T-helper 17 cell (primary cell): ENCODE results near the gene ABCD3. TPM values are rescaled to one million over a fixed set of nuclear protein-coding genes. Genes with fewer than 3 reads are reported as not detected.
A peak's percentile ranks its signal among the peaks of the same experiment; 100 is the strongest.
"Not testable (repeated sequence)": the region's sequence is repeated elsewhere in the genome, so short reads cannot be mapped to it uniquely, and the experiment has no call there.

Experiments
- ATAC-seq: fragments of 150-1000 bp; cut with Tn5 transposase; 2 replicates; pipeline ENCODE4 v1.10.0; 2021; ENCODE audit warnings: mild to moderate bottlenecking, moderate library complexity
- DNase-seq, 3 donors: peaks; one replicate each; pipeline versions ENCODE4 v3.0.0 to v3.0.0-alpha.2; 2020 to 2021
- H3K9me3 ChIP-seq: one replicate; pipeline ENCODE4 v1.7.0; 2013; ENCODE audit warnings: low read length, mild to moderate bottlenecking; ENCODE audit not compliant: control insufficient read depth, poor library complexity, severe bottlenecking
- H3K27ac Mint-ChIP-seq: one replicate; pipeline ENCODE4 v1.8.0; 2022; ENCODE audit warnings: mild to moderate bottlenecking, moderate library complexity, mixed read lengths
- H3K27me3 Mint-ChIP-seq: one replicate; pipeline ENCODE4 v1.8.0; 2022; ENCODE audit warnings: mixed read lengths
- H3K36me3 Mint-ChIP-seq: one replicate; pipeline ENCODE4 v1.8.0; 2022; ENCODE audit warnings: low read depth, mixed read lengths
- H3K4me1 Mint-ChIP-seq: one replicate; pipeline ENCODE4 v1.8.0; 2022; ENCODE audit warnings: mild to moderate bottlenecking, mixed read lengths
- H3K4me3 Mint-ChIP-seq: one replicate; pipeline ENCODE4 v1.8.0; 2022; ENCODE audit warnings: mild to moderate bottlenecking, moderate library complexity, mixed read lengths
- total RNA-seq, 4 donors: library from RNA in 2 of 4; stranded (reverse) in 2 of 4; gene quantifications; one replicate each; pipeline ENCODE4 v1.2.3 and lab custom pipeline; 2022 to 2026

The ABCD3 gene
- total RNA-seq, 2 donors from 2014 or later = 17.1 to 18.1 TPM

DNA sequence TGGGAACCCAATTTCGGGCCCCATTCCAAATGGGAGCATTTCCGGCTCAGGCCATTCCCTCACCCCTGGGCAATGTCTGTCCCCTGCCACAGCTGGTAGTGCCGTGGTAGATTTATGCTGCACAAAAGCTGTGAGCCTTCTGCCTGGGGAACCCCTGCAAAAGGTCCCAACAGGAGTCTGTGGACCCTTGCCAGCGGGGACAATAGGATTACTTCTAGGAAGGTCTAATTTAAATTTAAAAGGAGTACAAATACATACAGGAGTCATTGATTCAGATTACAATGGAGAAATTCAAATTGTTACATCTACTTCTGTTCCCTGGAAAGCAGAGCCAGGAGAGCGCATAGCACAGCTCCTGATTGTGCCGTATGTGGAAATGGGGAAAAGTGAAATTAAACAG is 28.0 kb downstream of the ABCD3 start:
- not testable (repeated sequence) for DNase-seq, H3K36me3 Mint-ChIP-seq, H3K27ac Mint-ChIP-seq, H3K27me3 Mint-ChIP-seq, H3K4me1 Mint-ChIP-seq, ATAC-seq, H3K4me3 Mint-ChIP-seq
- peaks cover 12% of the 10 kb centered on the region for H3K9me3 ChIP-seq

DNA sequence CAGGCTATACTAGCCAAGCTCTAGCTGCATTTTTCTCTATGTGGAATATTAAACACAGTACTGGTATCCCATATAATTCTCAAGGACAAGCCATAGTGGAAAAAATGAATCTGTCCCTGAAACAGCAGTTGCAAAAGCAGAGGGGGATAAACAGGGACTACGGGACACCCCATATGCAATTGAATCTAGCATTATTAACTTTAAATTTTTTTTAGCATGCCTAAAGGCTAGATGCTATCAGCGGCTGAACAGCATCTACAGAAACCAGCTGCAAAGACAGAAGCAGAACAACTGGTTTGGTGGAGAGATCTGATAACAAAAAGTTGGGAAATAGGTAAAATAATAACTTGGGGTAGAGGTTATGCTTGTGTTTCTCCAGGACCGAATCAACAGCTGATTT is 30.6 kb downstream of the ABCD3 start:
- not testable (repeated sequence) for H3K27ac Mint-ChIP-seq, DNase-seq, H3K27me3 Mint-ChIP-seq, H3K36me3 Mint-ChIP-seq, H3K4me1 Mint-ChIP-seq, H3K4me3 Mint-ChIP-seq, ATAC-seq
- peaks cover 13% of the 10 kb centered on the region for H3K9me3 ChIP-seq

- Mint-ChIP-seq H3K27me3 (no peaks in the 10 kb centered on the region), H3K27ac (no peak overlapping the region), H3K4me1 (peaks cover 9% of the 10 kb centered on the region), H3K36me3 (peaks cover 15% of the 10 kb centered on the region), H3K4me3 (no peak overlapping the region)
- no peaks in the 10 kb centered on the region for H3K9me3 ChIP-seq
- DNase-seq (no peak), ATAC-seq (no peak)
Observed at GRCh38 chr1:94456736-94457135, 38.5 kb downstream of the ABCD3 start.

GRCh38 chr1:94462606-94463005 is 44.4 kb downstream of the ABCD3 start:
- Mint-ChIP-seq H3K27me3 (no peaks in the 10 kb centered on the region), H3K4me1 (peaks cover 7% of the 10 kb centered on the region), H3K27ac (no peak overlapping the region), H3K36me3 (peaks cover 10% of the 10 kb centered on the region), H3K4me3 (no peak overlapping the region)
- ATAC-seq (no peak), DNase-seq (no peak)
- no peaks in the 10 kb centered on the region for H3K9me3 ChIP-seq

DNA sequence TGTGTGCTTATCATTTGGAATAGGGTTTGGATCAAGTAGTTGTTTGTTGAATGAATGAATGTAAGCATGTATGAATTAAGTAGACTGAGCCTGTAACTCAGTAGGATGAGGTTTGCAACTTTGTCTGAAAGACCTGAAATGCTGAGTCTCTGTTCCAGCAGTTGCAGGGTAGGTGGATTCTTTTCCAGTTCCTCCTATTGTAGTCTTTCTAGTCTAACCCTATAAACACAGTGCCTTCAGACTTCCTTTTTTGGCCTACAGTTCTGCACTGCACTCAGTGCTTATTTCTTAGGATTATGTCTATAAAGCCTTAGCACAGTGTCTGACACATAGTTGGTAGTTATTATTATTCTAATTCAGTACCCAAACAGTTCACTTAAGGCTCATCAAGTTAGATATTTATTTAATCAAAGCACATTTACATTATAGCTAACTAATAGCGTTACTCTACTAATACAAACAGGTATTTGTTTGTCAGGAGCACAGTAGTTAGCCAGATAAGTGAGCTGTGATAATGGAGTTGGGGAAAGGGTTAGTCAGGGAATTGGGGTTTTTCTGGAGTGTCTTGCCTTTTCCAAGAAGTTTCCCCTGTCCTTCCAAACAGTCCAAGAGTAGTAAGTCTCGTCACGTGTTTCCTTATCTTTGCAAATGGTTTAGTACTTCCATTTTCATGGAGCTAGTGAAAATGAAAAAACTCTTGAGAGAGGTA is 45.0 kb downstream of the ABCD3 start:
- ATAC-seq (no peak), DNase-seq (no peak)
- Mint-ChIP-seq H3K27me3 (no peaks in the 10 kb centered on the region), H3K4me3 (no peak overlapping the region), H3K36me3 (peaks cover 10% of the 10 kb centered on the region), H3K27ac (no peak overlapping the region), H3K4me1 (peaks cover 7% of the 10 kb centered on the region)
- no peaks in the 10 kb centered on the region for H3K9me3 ChIP-seq

DNA sequence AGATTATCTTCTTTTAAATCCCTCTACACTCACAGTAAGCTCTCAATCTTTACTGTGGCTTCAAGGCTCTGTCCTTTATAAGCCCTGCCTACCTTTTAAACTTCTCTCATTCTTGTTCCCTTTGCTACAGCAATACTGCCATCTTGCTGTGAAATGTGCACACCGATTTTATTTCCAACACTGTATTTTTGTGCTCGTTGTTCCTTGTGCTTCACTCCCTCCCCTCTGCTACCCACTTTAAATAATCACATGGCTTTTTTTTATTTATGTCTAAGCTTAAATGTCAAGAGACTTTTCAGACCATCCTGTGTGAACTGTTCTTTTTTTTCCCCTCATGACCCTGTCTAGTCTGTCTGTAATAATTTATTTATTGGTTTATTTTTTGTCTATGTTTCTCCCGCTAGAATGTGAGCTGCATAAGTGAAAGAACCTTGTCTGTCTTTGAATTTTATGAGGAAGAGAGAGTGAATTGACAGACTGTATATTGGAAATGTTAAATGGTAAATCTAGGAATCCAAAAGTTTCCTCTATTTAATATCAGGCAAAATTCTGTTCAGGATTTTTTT is 45.7 kb downstream of the ABCD3 start:
- no peaks in the 10 kb centered on the region for H3K27me3 Mint-ChIP-seq

GRCh38 chr1:94468708-94469107 is 50.5 kb downstream of the ABCD3 start:
- Mint-ChIP-seq H3K4me3 (no peak overlapping the region), H3K27me3 (no peaks in the 10 kb centered on the region), H3K4me1 (peaks cover 2% of the 10 kb centered on the region), H3K27ac (no peak overlapping the region), H3K36me3 (peaks cover 5% of the 10 kb centered on the region)
- no peaks in the 10 kb centered on the region for H3K9me3 ChIP-seq
- ATAC-seq (no peak), DNase-seq (no peak)

More for the DNA sequence above, 45.7 kb downstream of the ABCD3 start:
- ATAC-seq (peak; percentile 41), DNase-seq (no peak)
- no peaks in the 10 kb centered on the region for H3K9me3 ChIP-seq
- H3K4me1 Mint-ChIP-seq = peaks cover 7% of the 10 kb centered on the region
- H3K4me3 Mint-ChIP-seq = no peak overlapping the region
- peaks cover 10% of the 10 kb centered on the region for H3K36me3 Mint-ChIP-seq
- H3K27ac Mint-ChIP-seq = peak overlapping the region; percentile 32

DNA sequence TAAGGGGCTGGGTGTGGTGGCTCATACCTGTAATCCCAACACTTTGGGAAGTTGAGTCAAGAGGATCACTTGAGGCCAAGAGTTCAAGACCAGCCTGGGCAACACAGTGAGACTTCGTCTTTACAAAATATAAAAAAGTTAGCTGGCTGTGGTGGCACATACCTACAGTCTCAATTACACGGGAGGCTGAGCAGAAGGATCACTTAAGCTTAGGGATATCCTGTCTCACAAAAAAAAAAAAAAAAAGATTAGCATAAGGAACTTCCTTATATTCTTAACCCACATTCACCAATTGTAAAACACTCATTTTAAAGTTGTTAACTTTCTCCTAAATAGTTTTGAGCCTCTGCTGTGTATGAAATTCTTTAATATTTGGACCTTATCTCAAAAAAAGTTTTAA is 53.1 kb downstream of the ABCD3 start:
- ATAC-seq = no peak
- DNase-seq = no peak
- Mint-ChIP-seq H3K4me1 (peaks cover 3% of the 10 kb centered on the region), H3K27me3 (no peaks in the 10 kb centered on the region), H3K36me3 (peaks cover 5% of the 10 kb centered on the region), H3K27ac (no peak overlapping the region), H3K4me3 (no peak overlapping the region)
- no peaks in the 10 kb centered on the region for H3K9me3 ChIP-seq

DNA sequence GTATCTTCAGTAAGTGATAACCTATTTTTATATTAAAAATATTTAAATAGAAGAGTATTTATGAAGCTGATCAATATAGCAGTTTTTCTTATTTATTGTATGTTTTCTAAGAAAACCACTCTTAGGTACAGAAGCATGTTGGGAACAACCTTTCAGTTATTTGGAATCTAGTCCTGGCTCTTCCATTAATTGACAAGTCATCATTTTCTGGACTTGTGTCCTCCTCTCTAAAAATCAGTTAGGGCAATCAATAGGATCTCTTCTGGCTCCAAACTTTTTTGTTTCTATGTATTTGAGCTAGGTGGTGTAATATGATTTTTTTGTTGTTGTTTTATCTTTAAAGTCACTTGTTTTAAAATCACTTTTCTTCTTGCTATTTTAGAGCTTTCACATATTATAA is 57.0 kb downstream of the ABCD3 start:
- H3K27me3 Mint-ChIP-seq = no peaks in the 10 kb centered on the region
- DNase-seq (no peak), ATAC-seq (no peak)
- H3K4me1 Mint-ChIP-seq = peaks cover 7% of the 10 kb centered on the region
- no peak overlapping the region for H3K4me3 Mint-ChIP-seq
- H3K27ac Mint-ChIP-seq = no peak overlapping the region
- H3K36me3 Mint-ChIP-seq = peaks cover 14% of the 10 kb centered on the region
- H3K9me3 ChIP-seq = no peaks in the 10 kb centered on the region

GRCh38 chr1:94479682-94480081 is 61.5 kb downstream of the ABCD3 start:
- Mint-ChIP-seq H3K4me3 (no peak overlapping the region), H3K36me3 (peaks cover 17% of the 10 kb centered on the region), H3K27ac (no peak overlapping the region), H3K4me1 (peaks cover 11% of the 10 kb centered on the region), H3K27me3 (no peaks in the 10 kb centered on the region)
- no peaks in the 10 kb centered on the region for H3K9me3 ChIP-seq
- DNase-seq = no peak
- no peak for ATAC-seq

DNA sequence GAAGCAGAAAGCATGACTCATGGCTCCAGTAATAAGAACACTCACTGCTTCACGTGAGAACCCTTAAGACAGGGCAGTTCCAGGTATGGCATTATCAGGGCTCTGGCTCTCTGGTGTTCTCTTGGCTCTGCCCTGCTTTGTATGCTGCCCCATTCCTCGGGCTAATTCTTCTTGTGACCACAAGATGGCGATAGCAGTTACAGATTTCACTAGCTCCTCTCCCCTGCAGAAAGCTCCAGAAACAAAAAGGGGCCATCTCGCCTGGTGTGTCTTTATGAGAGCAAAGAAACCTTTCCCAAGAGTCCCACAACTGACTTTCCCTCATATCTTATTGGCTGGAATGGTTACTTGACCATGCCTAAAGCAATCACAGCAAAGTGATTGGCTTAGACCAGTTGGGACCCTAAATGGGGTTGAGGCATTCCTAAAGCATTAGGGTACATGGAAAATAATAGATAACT is 63.3 kb downstream of the ABCD3 start:
- no peaks in the 10 kb centered on the region for H3K27me3 Mint-ChIP-seq
- H3K9me3 ChIP-seq = no peaks in the 10 kb centered on the region
- DNase-seq (no peak), ATAC-seq (peak; percentile 74)
- H3K27ac Mint-ChIP-seq = peak overlapping the region; percentile 37
- H3K4me1 Mint-ChIP-seq = peaks cover 7% of the 10 kb centered on the region
- H3K36me3 Mint-ChIP-seq = peaks cover 14% of the 10 kb centered on the region
- H3K4me3 Mint-ChIP-seq = no peak overlapping the region

GRCh38 chr1:94486990-94487389 is 68.8 kb downstream of the ABCD3 start:
- no peak overlapping the region for H3K27ac Mint-ChIP-seq
- peaks cover 15% of the 10 kb centered on the region for H3K36me3 Mint-ChIP-seq
- DNase-seq = no peak

DNA sequence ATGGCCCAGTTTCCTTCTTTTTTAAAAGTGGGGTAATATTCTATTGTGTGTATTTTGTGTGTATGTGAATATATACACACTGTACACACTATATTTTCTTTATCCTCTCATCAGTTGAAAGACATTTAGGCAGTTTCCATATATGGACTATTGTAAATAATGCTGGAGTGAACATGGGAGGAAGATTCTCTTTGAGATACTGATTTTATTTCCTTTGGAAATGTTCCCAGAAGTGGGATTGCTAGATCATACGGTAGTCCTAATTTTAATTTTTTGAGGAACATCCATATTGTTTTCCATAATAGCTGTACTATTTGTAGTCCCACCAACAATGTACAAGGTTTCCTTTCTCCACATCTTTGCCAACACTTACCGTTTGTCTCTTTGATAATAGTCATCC is 72.4 kb downstream of the ABCD3 start:
- DNase-seq (no peak), ATAC-seq (no peak)
- H3K4me1 Mint-ChIP-seq = peaks cover 3% of the 10 kb centered on the region
- no peaks in the 10 kb centered on the region for H3K27me3 Mint-ChIP-seq
- H3K9me3 ChIP-seq = no peaks in the 10 kb centered on the region
- H3K27ac Mint-ChIP-seq = no peak overlapping the region
- H3K4me3 Mint-ChIP-seq = no peak overlapping the region
- H3K36me3 Mint-ChIP-seq = peaks cover 17% of the 10 kb centered on the region

More at GRCh38 chr1:94486990-94487389, 68.8 kb downstream of the ABCD3 start:
- no peak for ATAC-seq
- Mint-ChIP-seq H3K4me1 (peaks cover 3% of the 10 kb centered on the region), H3K4me3 (no peak overlapping the region), H3K27me3 (no peaks in the 10 kb centered on the region)
- no peaks in the 10 kb centered on the region for H3K9me3 ChIP-seq
